Cardiac fibroblast (primary cell): ENCODE measurements around the gene POLR3A.

Experiments used
- DNase-seq, 2 donors: peaks; one replicate each; pipeline versions ENCODE4 v3.0.0 to v3.0.0-alpha.2; 2010; ENCODE audit warnings: low read depth in 2 of 2
- H3K4me3 ChIP-seq, 2 donors: replicated peaks in 1 of 2; 1 replicate in 1 of 2; 2 replicates in 1 of 2; pipeline ENCODE4 v1.5.1; 2011; ENCODE audit warnings: low read depth in 2 of 2, low read length in 2 of 2, mild to moderate bottlenecking in 2 of 2, moderate library complexity in 1 of 2
- CTCF ChIP-seq: IDR thresholded peaks from one replicate; pipeline ENCODE4 v1.5.1; 2011; ENCODE audit warnings: low read depth, mild to moderate bottlenecking, low read length, inconsistent platforms

POLR3A gene

GRCh38 chr10:77979221-77979620, 50.1 kb downstream of the POLR3A start:
- TF ChIP-seq CTCF: no peak
- no peak overlapping the region for H3K4me3 ChIP-seq
- no peak for DNase-seq

- TF ChIP-seq CTCF: no peak
- no peak overlapping the region for H3K4me3 ChIP-seq
- no peak for DNase-seq
Measured at GRCh38 chr10:77978360-77978759, 51.0 kb downstream of the POLR3A start.

DNA sequence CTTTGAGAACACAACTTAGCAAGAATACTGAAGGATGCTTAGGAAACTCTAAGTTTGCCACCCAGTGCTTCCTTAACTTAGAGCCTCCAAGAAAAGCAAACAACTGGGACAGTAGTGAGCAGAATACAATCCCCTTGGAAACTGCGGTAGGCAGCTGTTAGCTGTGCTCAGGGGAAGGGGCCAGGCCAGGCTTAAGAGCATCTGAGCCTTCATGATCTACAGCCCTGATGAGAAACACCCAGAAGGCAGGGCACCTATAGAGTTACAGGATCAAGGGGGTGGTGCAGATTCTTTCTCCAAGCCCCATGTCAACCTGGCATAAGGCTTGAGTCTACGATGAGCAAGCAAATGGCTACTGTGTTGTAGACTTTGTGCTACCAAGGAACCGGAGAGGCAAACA, 51.4 kb downstream of the POLR3A start:
- H3K4me3 ChIP-seq: no peak overlapping the region
- TF ChIP-seq CTCF: no peak
- no peak for DNase-seq

- no peak overlapping the region for H3K4me3 ChIP-seq
- TF ChIP-seq CTCF: no peak
- DNase-seq: no peak
Measured at GRCh38 chr10:77977016-77977415, 52.3 kb downstream of the POLR3A start.

- TF ChIP-seq CTCF: no peak
- DNase-seq: no peak
- no peak overlapping the region for H3K4me3 ChIP-seq
Measured at GRCh38 chr10:77975086-77975666, 54.1 kb downstream of the POLR3A start.

DNA sequence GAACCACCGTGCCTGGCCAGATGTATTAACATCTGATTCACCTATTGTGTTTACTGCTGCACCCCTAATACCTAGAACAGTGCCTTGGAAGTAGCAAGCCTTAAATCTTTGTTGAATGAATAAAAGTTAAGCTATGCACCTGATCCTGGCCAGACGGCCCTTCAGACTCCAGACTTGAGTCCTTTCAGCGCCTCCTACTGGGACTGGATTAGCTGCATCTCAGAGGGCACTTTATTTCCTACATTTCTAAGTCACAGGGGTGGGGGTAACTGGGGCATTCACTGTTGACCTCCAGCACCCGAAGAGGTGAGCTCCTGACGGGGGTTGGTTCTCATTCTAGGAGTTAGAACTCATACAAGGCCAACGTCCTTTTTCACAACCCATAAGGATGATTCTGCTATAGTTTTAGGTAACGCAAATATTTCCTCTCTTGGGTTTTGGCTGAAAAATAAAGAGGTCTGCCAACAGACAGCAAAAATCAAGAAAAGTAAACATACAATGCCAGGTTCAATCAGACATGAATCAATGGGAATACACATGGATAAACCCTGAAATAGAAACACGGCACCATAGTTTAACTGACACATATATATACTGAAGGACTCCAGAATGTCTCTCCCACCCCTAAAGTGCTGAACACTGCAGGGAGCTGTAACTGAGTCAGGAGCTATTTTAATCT, 54.8 kb downstream of the POLR3A start:
- TF ChIP-seq CTCF: peak; percentile 52
- no peak overlapping the region for H3K4me3 ChIP-seq
- peak; percentile 62 to 68 for DNase-seq
